AG09309 (cell line): Measurements from ENCODE around the gene HOXD4.
A peak's percentile ranks its signal among the peaks of the same experiment; 100 is the strongest.

ENCODE experiments used
- DNase-seq: peaks from one replicate; pipeline ENCODE4 v3.0.0-alpha.2; 2010; ENCODE audit warnings: low read depth
- H3K4me3 ChIP-seq: 2 replicates; pipeline ENCODE4 v1.5.1; 2011; ENCODE audit warnings: mild to moderate bottlenecking, low read depth, low read length, moderate library complexity; ENCODE audit not compliant: control insufficient read depth
- CTCF ChIP-seq: IDR thresholded peaks from 2 replicates; pipeline ENCODE4 v1.5.1; 2011; ENCODE audit warnings: mild to moderate bottlenecking, low read depth, low read length, inconsistent platforms; ENCODE audit not compliant: insufficient read depth, control insufficient read depth; ENCODE audit errors: missing control alignments

Gene HOXD4

GRCh38 chr2:176114930-176115625 lies 36.3 kb upstream of the HOXD4 start:
- H3K4me3 ChIP-seq: no peak overlapping the region
- no peak for DNase-seq
- TF ChIP-seq CTCF: no peak

DNA sequence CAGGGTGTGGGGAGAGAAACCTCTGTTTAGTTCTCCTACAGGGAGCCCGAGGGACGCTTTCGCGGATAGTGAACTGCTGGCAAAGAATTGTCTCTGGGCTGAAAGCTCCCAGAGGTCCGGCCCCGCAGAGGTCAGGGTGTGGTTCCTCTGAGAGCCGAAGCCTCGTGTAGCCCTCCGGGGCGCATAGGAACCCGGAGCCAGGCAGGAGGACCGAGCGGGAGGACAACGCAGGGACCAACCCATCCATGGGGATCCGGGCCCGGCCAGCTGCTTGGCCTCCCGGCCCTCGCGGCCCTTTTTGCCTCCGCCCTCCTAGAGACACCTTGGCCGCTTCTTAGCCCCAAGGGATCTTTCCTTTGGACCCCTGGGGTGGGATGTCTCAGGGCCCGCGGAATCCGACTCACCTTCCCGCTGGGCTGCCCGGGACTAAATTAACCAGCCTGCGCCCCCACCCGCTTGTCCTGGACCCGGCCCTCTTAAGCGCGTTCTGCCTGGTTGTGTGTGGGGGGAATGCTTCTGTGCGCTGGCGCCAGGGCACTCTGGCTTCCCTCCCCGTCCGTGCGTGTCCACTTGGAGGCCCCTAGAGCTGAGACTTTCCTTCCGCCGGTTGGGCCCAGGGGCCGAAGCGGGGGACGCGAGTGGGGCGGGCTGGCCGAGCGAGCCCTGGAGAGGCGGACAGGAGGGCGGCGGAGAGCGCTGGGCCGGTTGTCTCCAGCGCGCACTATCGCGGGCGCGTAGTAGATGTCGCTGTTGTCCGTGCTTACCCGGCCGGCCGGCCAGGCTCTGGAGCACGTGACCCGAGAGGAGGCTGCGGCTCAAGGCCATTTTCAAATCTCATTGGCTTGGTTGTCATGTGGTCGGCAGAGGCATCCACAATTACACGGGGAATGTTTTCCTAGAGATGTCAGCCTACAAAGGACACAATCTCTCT lies 35.2 kb upstream of the HOXD4 start, which contains the start of gene HOXD10:
Gene HOXD10, plus strand, starts transcription at position 896 of the 931 bp plus-strand sequence. CDS start 56 bp downstream, outside the sequence.
- no peak for DNase-seq
- no peak within 1 kb of the TSS for H3K4me3 ChIP-seq
- no peak for TF ChIP-seq CTCF

DNA sequence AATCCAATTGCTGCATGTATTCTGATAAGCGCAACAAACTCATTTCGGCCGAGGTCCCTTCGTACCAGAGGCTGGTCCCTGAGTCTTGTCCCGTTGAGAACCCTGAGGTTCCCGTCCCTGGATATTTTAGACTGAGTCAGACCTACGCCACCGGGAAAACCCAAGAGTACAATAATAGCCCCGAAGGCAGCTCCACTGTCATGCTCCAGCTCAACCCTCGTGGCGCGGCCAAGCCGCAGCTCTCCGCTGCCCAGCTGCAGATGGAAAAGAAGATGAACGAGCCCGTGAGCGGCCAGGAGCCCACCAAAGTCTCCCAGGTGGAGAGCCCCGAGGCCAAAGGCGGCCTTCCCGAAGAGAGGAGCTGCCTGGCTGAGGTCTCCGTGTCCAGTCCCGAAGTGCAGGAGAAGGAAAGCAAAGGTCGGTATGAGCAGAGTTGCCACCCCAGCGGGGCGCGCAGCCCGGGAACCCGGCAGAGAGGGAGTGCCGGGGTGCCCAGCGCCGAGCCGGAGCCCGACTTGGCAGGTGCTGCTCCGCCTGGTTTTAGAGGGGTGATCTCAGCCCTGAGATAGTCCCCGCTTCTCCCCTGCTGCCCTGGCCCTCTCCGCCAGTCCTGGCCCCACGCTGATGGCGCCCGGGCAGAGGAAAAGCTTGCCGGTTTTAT lies 34.1 kb upstream of the HOXD4 start:
- H3K4me3 ChIP-seq: no peak overlapping the region
- DNase-seq: no peak
- no peak for TF ChIP-seq CTCF

DNA sequence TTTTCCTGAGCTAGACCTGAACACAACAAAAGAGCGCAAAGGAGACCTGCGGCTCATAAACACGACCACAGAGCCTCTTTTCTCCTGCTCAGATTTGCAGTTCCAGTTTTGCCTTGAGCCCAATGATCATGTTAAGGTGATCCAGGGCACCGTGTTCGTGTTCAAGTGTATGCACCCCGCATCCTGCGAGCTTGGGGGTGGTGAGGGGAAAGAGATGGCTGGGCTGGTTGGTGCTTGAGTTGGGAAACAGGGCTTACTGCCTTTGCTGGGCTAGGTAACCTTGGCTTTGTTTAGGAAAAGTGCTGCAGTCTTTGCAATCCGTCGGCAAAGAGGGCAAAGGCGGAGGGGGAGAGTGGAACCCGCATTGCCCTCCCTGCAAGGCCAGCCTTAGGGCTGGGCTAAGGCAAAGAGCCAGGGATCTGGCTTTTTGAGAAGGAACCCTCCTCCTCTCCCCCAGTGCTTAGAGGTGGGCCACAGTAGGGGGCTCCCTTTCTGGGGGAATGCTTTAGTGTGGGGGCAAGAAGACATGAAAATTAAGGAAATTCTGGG lies 33.5 kb upstream of the HOXD4 start:
- no peak for TF ChIP-seq CTCF
- DNase-seq: no peak
- no peak overlapping the region for H3K4me3 ChIP-seq

DNA sequence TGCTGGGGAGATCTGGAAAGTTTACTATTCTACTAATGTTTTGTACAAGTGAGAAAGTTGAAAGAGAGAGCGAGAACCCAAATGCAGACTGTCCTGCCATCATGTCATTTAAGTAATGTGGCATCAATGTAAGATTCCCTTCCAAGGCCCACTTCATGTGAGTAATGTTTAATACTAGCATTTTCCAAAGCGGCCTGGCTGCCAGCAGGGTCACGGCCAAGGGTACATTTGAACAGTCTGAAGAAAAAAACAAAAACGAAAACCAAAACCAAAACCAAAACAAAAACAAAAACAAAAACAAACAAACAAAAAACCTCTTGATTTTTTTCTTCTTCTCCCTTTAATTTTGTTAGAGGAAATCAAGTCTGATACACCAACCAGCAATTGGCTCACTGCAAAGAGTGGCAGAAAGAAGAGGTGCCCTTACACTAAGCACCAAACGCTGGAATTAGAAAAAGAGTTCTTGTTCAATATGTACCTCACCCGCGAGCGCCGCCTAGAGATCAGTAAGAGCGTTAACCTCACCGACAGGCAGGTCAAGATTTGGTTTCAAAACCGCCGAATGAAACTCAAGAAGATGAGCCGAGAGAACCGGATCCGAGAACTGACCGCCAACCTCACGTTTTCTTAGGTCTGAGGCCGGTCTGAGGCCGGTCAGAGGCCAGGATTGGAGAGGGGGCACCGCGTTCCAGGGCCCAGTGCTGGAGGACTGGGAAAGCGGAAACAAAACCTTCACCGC lies 32.6 kb upstream of the HOXD4 start:
- DNase-seq: no peak
- H3K4me3 ChIP-seq: no peak overlapping the region
- TF ChIP-seq CTCF: peak; percentile 24
